22Rv1 (cell line): ENCODE results near the gene GNAS.

Experiments used
- CTCF ChIP-seq: fragments of 450-650 bp; IDR thresholded peaks from 2 replicates; pipeline ENCODE4 v1.5.1; 2017; ENCODE audit warnings: mild to moderate bottlenecking
- ZFX ChIP-seq: fragments of 450-650 bp; IDR thresholded peaks from 2 replicates; pipeline ENCODE4 v1.6.1; 2017; ENCODE audit warnings: antibody characterized with exemption, borderline replicate concordance

DNA sequence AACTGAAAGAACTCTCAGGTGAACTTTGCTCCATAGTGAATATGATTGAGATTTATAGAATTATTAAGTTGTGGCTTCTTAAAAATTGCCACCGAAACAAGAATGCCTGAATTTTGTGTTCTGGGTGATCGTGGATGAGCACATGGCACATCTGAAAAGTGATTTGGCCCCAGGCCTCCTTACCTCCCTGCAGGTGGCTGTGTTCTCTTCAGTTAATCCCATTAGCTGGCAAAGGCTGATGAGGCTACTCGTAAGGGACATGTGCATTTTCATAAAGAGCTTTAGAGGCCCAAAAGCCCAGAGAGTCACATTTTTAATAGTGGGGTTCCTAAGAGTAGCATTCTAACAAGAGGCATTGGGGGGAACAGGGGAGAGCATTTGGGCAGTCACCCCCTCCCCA, 22.6 kb downstream of the GNAS start:
- TF ChIP-seq CTCF = no peak
- no peak for TF ChIP-seq ZFX
